Midbrain (tissue), 1 donor: Measurements from ENCODE around the gene POC1B.

Experiments
- DNase-seq: peaks from one replicate; lab custom pipeline; 2025; lab: John Stamatoyannopoulos, UW

The POC1B gene

GRCh38 chr12:89539426-89540223 is 13.8 kb upstream of the POC1B start:
- no peak for DNase-seq

- DNase-seq: no peak
Measured at GRCh38 chr12:89538897-89539296, 13.1 kb upstream of the POC1B start.

GRCh38 chr12:89537389-89537788 is 11.5 kb upstream of the POC1B start:
- no peak for DNase-seq

- peak; percentile 63 for DNase-seq
Measured at GRCh38 chr12:89529738-89530137, 3.9 kb upstream of the POC1B start.

- DNase-seq: no peak
Measured at GRCh38 chr12:89528434-89528833, 2.6 kb upstream of the POC1B start.

- peak; percentile 64 for DNase-seq
Measured at GRCh38 chr12:89525305-89525823, 483 bp downstream of the POC1B start.

GRCh38 chr12:89524541-89525304 is 1.1 kb downstream of the POC1B start, which contains the start of gene GALNT4:
TSS of gene GALNT4 (minus strand) at chr12:89524796. CDS start at chr12:89524549, 247 bp downstream.
- DNase-seq: peak; percentile 84

GRCh38 chr12:89523843-89524540 is 1.9 kb downstream of the POC1B start:
- DNase-seq: no peak

GRCh38 chr12:89523393-89523792 is 2.5 kb downstream of the POC1B start:
- DNase-seq: no peak

- DNase-seq: no peak
Measured at GRCh38 chr12:89521364-89522223, 4.3 kb downstream of the POC1B start.

GRCh38 chr12:89517720-89518119 is 8.1 kb downstream of the POC1B start:
- DNase-seq: no peak

GRCh38 chr12:89516633-89517032 is 9.2 kb downstream of the POC1B start:
- DNase-seq: no peak

GRCh38 chr12:89514751-89515150 is 11.1 kb downstream of the POC1B start:
- no peak for DNase-seq

- no peak for DNase-seq
Measured at GRCh38 chr12:89513544-89513943, 12.3 kb downstream of the POC1B start.

- no peak for DNase-seq
Measured at GRCh38 chr12:89507015-89507824, 18.6 kb downstream of the POC1B start.

GRCh38 chr12:89506050-89506449 is 19.8 kb downstream of the POC1B start:
- no peak for DNase-seq

- DNase-seq: no peak
Measured at GRCh38 chr12:89504560-89505346, 21.1 kb downstream of the POC1B start.

GRCh38 chr12:89501793-89502192 is 24.1 kb downstream of the POC1B start:
- no peak for DNase-seq

- no peak for DNase-seq
Measured at GRCh38 chr12:89499857-89500256, 26.0 kb downstream of the POC1B start.

GRCh38 chr12:89497467-89497866 is 28.4 kb downstream of the POC1B start:
- DNase-seq: no peak
